ENCODE results near the gene HOXD4.

DNA sequence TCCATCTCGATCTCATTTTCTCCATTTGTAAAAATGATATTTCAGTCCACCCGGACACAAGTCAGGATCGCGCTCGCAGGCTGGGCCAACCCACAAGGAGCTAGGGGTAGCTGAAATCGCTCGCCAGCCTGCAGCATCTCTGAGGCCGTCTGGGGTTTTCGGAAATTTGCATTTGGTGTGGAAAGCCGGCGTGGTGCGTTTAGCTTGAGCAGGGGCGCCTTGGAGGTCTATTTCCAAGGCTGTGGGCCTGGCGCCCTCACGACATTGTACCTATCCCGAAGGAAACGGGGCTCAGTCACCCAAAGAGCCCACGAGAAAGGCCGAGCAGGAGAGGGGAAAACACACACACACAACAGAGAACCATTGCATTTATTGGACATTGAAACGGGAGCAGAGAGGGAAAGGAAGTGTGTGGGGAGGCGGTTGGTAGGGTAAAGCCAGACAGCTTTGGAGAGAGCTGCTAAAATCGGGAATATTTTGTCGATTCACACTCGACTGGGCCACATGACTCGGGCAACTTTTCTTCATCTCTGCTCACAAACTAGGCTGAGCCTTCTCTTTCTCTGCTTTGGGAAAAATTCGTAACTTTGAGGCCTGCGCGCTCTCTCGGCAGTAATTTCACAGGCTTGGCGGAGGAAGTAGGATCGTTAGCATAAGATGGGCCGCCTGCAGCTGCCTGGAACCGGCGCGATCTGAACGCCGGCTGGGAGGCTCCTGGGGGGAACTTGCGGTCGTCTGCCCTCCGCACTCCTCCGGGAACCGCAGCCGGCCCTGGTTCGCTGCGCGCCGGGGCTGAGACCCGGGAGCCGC, 23.0 kb upstream of the HOXD4 start:
- TF ChIP-seq POLR2A (IDR thresholded peaks at IDR 0.05; ENCODE audit: low read length) (no peak), GATA1 (IDR thresholded peaks at IDR 0.05; ENCODE audit: low read depth, low read length) (no peak)
